Endothelial cell of umbilical vein (primary cell): ENCODE data around the gene SGCD. TPM values are rescaled to one million over a fixed set of nuclear protein-coding genes. Genes with fewer than 3 reads are reported as not detected.

Experiments
- BruUV-seq: library from RNA; stranded (reverse); fragments of 400-500 nt; replicated peaks from 2 replicates; lab custom pipeline; 2021; lab: Mats Ljungman, UMichigan
- CTCF ChIA-PET: fragments of 300-600, 350-600 bp; sonication (Branson Sonifier 250); formaldehyde crosslinking; loops from one replicate; lab custom pipeline; 2021; ENCODE audit warnings: antibody characterized with exemption, inconsistent platforms; lab: Charles Lee
- POLR2A ChIA-PET: fragments of 300-600, 350-600 bp; sonication (Branson Sonifier 250); formaldehyde crosslinking; loops from one replicate; lab custom pipeline; 2021; ENCODE audit warnings: antibody characterized with exemption, inconsistent platforms; lab: Charles Lee
- DNase-seq: peaks from one replicate; pipeline ENCODE4 v3.0.0-alpha.2; 2011; ENCODE audit warnings: low read depth, low spot score
- FAIRE-seq: peaks from 2 replicates; lab custom pipeline; 2011; peaks lifted over from hg19 to GRCh38; lab: Jason Lieb, UNC
- H2AFZ ChIP-seq: 2 replicates; pipeline ENCODE4 v1.6.0; 2012; ENCODE audit warnings: low read depth, low read length, control low read depth, inconsistent platforms
- H3K27ac ChIP-seq: 2 replicates; pipeline ENCODE4 v1.5.1; 2011; ENCODE audit warnings: low read depth, mild to moderate bottlenecking, control low read depth, low read length, moderate library complexity; ENCODE audit not compliant: insufficient read depth
- H3K27me3 ChIP-seq, 2 experiments: 2 replicates each; pipeline versions ENCODE4 v1.6.0 to v1.6.1; 2011; ENCODE audit warnings: low read length in 2 of 2, mixed read lengths in 1 of 2; ENCODE audit not compliant: control insufficient read depth in 2 of 2, insufficient read depth in 2 of 2
- H3K36me3 ChIP-seq, 2 experiments: 2 replicates in 1 of 2; 3 replicates in 1 of 2; pipeline ENCODE4 v1.5.1; 2011; ENCODE audit warnings: low read length in 2 of 2, mild to moderate bottlenecking in 1 of 2, moderate library complexity in 1 of 2; ENCODE audit not compliant: control insufficient read depth in 2 of 2, insufficient read depth in 2 of 2; ENCODE audit errors: extremely low read depth in 1 of 2
- H3K4me1 ChIP-seq: 3 replicates; pipeline ENCODE4 v1.5.1; 2011; ENCODE audit warnings: mild to moderate bottlenecking, low read length; ENCODE audit not compliant: control insufficient read depth, insufficient read depth; ENCODE audit errors: extremely low read depth
- H3K4me2 ChIP-seq: 2 replicates; pipeline ENCODE4 v1.6.1; 2011; ENCODE audit warnings: low read length, control low read depth, mixed read lengths; ENCODE audit not compliant: insufficient read depth
- H3K4me3 ChIP-seq, 3 experiments: fragments of 200-600 bp in 1 of 3; sonication (generic), shearing (Covaris generic) in 1 of 3; replicated peaks in 1 of 3; 2 replicates each; pipeline ENCODE4 v1.5.1; 2011 to 2016; ENCODE audit warnings: control low read depth in 3 of 3, low read length in 3 of 3, mild to moderate bottlenecking in 2 of 3, inconsistent platforms in 1 of 3, low read depth in 1 of 3, moderate library complexity in 1 of 3; ENCODE audit not compliant: insufficient read depth in 1 of 3
- H3K79me2 ChIP-seq: 2 replicates; pipeline ENCODE4 v1.6.0; 2012; ENCODE audit warnings: low read length, inconsistent platforms; ENCODE audit not compliant: control insufficient read depth, insufficient read depth
- H3K9ac ChIP-seq: replicated peaks from 2 replicates; pipeline ENCODE3; 2011; ENCODE audit warnings: low read length, control low read depth; ENCODE audit not compliant: insufficient read depth; ENCODE audit errors: extremely low read depth
- H3K9me1 ChIP-seq: replicated peaks from 3 replicates; pipeline ENCODE4 v1.6.0; 2011; ENCODE audit warnings: mild to moderate bottlenecking, low read length; ENCODE audit not compliant: control insufficient read depth, insufficient read depth; ENCODE audit errors: extremely low read depth
- H3K9me3 ChIP-seq: replicated peaks from 2 replicates; pipeline ENCODE4 v1.5.1; 2012; ENCODE audit warnings: low read length, inconsistent platforms; ENCODE audit not compliant: control insufficient read depth, insufficient read depth
- H4K20me1 ChIP-seq: replicated peaks from 2 replicates; pipeline ENCODE3; 2011; ENCODE audit warnings: mild to moderate bottlenecking, low read length; ENCODE audit not compliant: control insufficient read depth, insufficient read depth; ENCODE audit errors: extremely low read depth
- EZH2 ChIP-seq: IDR thresholded peaks from 2 replicates; pipeline ENCODE4 v1.6.1; 2012; ENCODE audit warnings: borderline replicate concordance, low read depth, mild to moderate bottlenecking, moderate library complexity, low read length, inconsistent platforms; ENCODE audit not compliant: severe bottlenecking
- FOS ChIP-seq: IDR thresholded peaks from 2 replicates; pipeline ENCODE4 v1.6.1; 2011; ENCODE audit warnings: mild to moderate bottlenecking, low read length, moderate library complexity, borderline replicate concordance; ENCODE audit not compliant: insufficient read depth
- GATA2 ChIP-seq: IDR thresholded peaks from 2 replicates; pipeline ENCODE4 v1.7.0; 2011; ENCODE audit warnings: low read depth, mild to moderate bottlenecking, moderate library complexity, mixed read lengths, low read length; ENCODE audit not compliant: insufficient read length, insufficient read depth
- JUN ChIP-seq: IDR thresholded peaks from 2 replicates; pipeline ENCODE4 v1.6.1; 2011; ENCODE audit warnings: borderline replicate concordance, low read depth; ENCODE audit not compliant: insufficient read length, insufficient read depth
- MAX ChIP-seq: IDR thresholded peaks from 2 replicates; pipeline ENCODE4 v1.6.1; 2011; ENCODE audit not compliant: insufficient read depth, insufficient read length
- MYC ChIP-seq: IDR thresholded peaks from one replicate; pipeline ENCODE4 v1.6.1; 2011; ENCODE audit warnings: mild to moderate bottlenecking, low read depth, low read length
- POLR2A ChIP-seq: IDR thresholded peaks from 2 replicates; pipeline ENCODE4 v1.6.1; 2012; ENCODE audit warnings: low read depth, mild to moderate bottlenecking, control low read depth, low read length
- POLR2AphosphoS5 ChIP-seq: IDR thresholded peaks from 2 replicates; pipeline ENCODE4 v1.6.1; 2012; ENCODE audit warnings: low read depth, mild to moderate bottlenecking, control low read depth, low read length, moderate library complexity; ENCODE audit not compliant: insufficient read depth
- dilution Hi-C: fragments of 300-500 bp; cut with MboI; formaldehyde crosslinking; loops from one replicate; pipeline ENCODE4 v1.15.0; 2019; ENCODE audit warnings: low sequenced_read_pairs; ENCODE audit not compliant: extremely low pct_ligation_motif_present
- intact Hi-C: fragments of 100-400 bp; cut with micrococcal nuclease; formaldehyde crosslinking; loops from one replicate; pipeline ENCODE4 v1.10.0; 2022
- polyA plus RNA-seq, 4 experiments: library from polyadenylated mRNA; depleted of rRNA in 3 of 4; stranded (reverse) in 3 of 4; unstranded in 1 of 4; fragments of >200 nt; gene quantifications; 2 replicates each; pipeline versions ENCODE4 v1.2.1 to v1.2.3, GENCODE V29; 2011 to 2012; ENCODE audit warnings: missing spikeins in 1 of 4
- total RNA-seq: library from RNA; stranded (reverse); gene quantifications from 2 replicates; pipeline ENCODE4 v1.2.3, GENCODE V29; 2021
- TF ChIP-seq, protein P1 (sequence below), 2 donors: IDR thresholded peaks; 1 replicate in 1 of 2; 2 replicates in 1 of 2; pipeline ENCODE4 v1.5.1; 2011; ENCODE audit warnings: low read length in 2 of 2, mild to moderate bottlenecking in 2 of 2, moderate library complexity in 2 of 2, control low read depth in 1 of 2, inconsistent platforms in 1 of 2, low read depth in 1 of 2; ENCODE audit not compliant: insufficient read depth in 1 of 2; ENCODE audit errors: extremely low read depth in 1 of 2

SGCD gene
- total and polyA plus RNA-seq, 2 donors (not counting 3 experiments of a cell fraction or from before 2014, with no cell fraction given): not detected

GRCh38 chr5:156677963-156678362 is 351.0 kb downstream of the SGCD start:
- CTCF ChIA-PET: no interaction called here

More at GRCh38 chr5:156677963-156678362, 351.0 kb downstream of the SGCD start:
- Histone ChIP-seq H3K9me1 (no peaks in the 10 kb centered on the region), H3K27me3 (no peaks in the 10 kb centered on the region), H3K79me2 (no peaks in the 10 kb centered on the region), H2AFZ (no peak overlapping the region), H4K20me1 (no peaks in the 10 kb centered on the region), H3K9ac (no peak overlapping the region), H3K4me2 (no peak overlapping the region), H3K4me3 (no peak overlapping the region), H3K4me1 (no peaks in the 10 kb centered on the region), H3K9me3 (no peaks in the 10 kb centered on the region), H3K36me3 (no peaks in the 10 kb centered on the region), H3K27ac (no peak overlapping the region)
- dilution Hi-C loops (no loop called here), intact Hi-C loops (no loop called here)
- TF ChIP-seq MYC: no peak
- no peak for TF ChIP-seq POLR2A
- no peak for TF ChIP-seq FOS
- no peak for TF ChIP-seq JUN
- TF ChIP-seq MAX: no peak
- no peak for TF ChIP-seq EZH2
- TF ChIP-seq, protein P1, sequence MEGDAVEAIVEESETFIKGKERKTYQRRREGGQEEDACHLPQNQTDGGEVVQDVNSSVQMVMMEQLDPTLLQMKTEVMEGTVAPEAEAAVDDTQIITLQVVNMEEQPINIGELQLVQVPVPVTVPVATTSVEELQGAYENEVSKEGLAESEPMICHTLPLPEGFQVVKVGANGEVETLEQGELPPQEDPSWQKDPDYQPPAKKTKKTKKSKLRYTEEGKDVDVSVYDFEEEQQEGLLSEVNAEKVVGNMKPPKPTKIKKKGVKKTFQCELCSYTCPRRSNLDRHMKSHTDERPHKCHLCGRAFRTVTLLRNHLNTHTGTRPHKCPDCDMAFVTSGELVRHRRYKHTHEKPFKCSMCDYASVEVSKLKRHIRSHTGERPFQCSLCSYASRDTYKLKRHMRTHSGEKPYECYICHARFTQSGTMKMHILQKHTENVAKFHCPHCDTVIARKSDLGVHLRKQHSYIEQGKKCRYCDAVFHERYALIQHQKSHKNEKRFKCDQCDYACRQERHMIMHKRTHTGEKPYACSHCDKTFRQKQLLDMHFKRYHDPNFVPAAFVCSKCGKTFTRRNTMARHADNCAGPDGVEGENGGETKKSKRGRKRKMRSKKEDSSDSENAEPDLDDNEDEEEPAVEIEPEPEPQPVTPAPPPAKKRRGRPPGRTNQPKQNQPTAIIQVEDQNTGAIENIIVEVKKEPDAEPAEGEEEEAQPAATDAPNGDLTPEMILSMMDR (IDR thresholded peaks at IDR 0.05; ENCODE audit: extremely low read depth in 1 of 2, insufficient read depth in 1 of 2, low read depth in 1 of 2, low read length in 2 of 2): no peak
- no peak for TF ChIP-seq POLR2AphosphoS5
- TF ChIP-seq GATA2: no peak
- FAIRE-seq: no peak
- no TSS peak for BruUV-seq
- POLR2A ChIA-PET: no interaction called here
- no peak for DNase-seq
